Endothelial cell of umbilical vein (primary cell): ENCODE results near the gene BCAR3. TPM values are rescaled to one million over a fixed set of nuclear protein-coding genes. Genes with fewer than 3 reads are reported as not detected.

ENCODE experiments used
- BruUV-seq: library from RNA; stranded (reverse); fragments of 400-500 nt; replicated peaks from 2 replicates; lab custom pipeline; 2021; lab: Mats Ljungman, UMichigan
- CTCF ChIA-PET: fragments of 300-600, 350-600 bp; sonication (Branson Sonifier 250); formaldehyde crosslinking; loops from one replicate; lab custom pipeline; 2021; ENCODE audit warnings: antibody characterized with exemption, inconsistent platforms; lab: Charles Lee
- POLR2A ChIA-PET: fragments of 300-600, 350-600 bp; sonication (Branson Sonifier 250); formaldehyde crosslinking; loops from one replicate; lab custom pipeline; 2021; ENCODE audit warnings: antibody characterized with exemption, inconsistent platforms; lab: Charles Lee
- DNase-seq: peaks from one replicate; pipeline ENCODE4 v3.0.0-alpha.2; 2011; ENCODE audit warnings: low read depth, low spot score
- FAIRE-seq: peaks from 2 replicates; lab custom pipeline; 2011; peaks lifted over from hg19 to GRCh38; lab: Jason Lieb, UNC
- H2AFZ ChIP-seq: 2 replicates; pipeline ENCODE4 v1.6.0; 2012; ENCODE audit warnings: low read depth, low read length, control low read depth, inconsistent platforms
- H3K27ac ChIP-seq: 2 replicates; pipeline ENCODE4 v1.5.1; 2011; ENCODE audit warnings: low read depth, mild to moderate bottlenecking, control low read depth, low read length, moderate library complexity; ENCODE audit not compliant: insufficient read depth
- H3K27me3 ChIP-seq, 2 experiments: 2 replicates each; pipeline versions ENCODE4 v1.6.0 to v1.6.1; 2011; ENCODE audit warnings: low read length in 2 of 2, mixed read lengths in 1 of 2; ENCODE audit not compliant: control insufficient read depth in 2 of 2, insufficient read depth in 2 of 2
- H3K36me3 ChIP-seq, 2 experiments: 2 replicates in 1 of 2; 3 replicates in 1 of 2; pipeline ENCODE4 v1.5.1; 2011; ENCODE audit warnings: low read length in 2 of 2, mild to moderate bottlenecking in 1 of 2, moderate library complexity in 1 of 2; ENCODE audit not compliant: control insufficient read depth in 2 of 2, insufficient read depth in 2 of 2; ENCODE audit errors: extremely low read depth in 1 of 2
- H3K4me1 ChIP-seq: 3 replicates; pipeline ENCODE4 v1.5.1; 2011; ENCODE audit warnings: mild to moderate bottlenecking, low read length; ENCODE audit not compliant: control insufficient read depth, insufficient read depth; ENCODE audit errors: extremely low read depth
- H3K4me2 ChIP-seq: 2 replicates; pipeline ENCODE4 v1.6.1; 2011; ENCODE audit warnings: low read length, control low read depth, mixed read lengths; ENCODE audit not compliant: insufficient read depth
- H3K4me3 ChIP-seq, 3 experiments: fragments of 200-600 bp in 1 of 3; sonication (generic), shearing (Covaris generic) in 1 of 3; replicated peaks in 1 of 3; 2 replicates each; pipeline ENCODE4 v1.5.1; 2011 to 2016; ENCODE audit warnings: control low read depth in 3 of 3, low read length in 3 of 3, mild to moderate bottlenecking in 2 of 3, inconsistent platforms in 1 of 3, low read depth in 1 of 3, moderate library complexity in 1 of 3; ENCODE audit not compliant: insufficient read depth in 1 of 3
- H3K79me2 ChIP-seq: 2 replicates; pipeline ENCODE4 v1.6.0; 2012; ENCODE audit warnings: low read length, inconsistent platforms; ENCODE audit not compliant: control insufficient read depth, insufficient read depth
- H3K9ac ChIP-seq: replicated peaks from 2 replicates; pipeline ENCODE3; 2011; ENCODE audit warnings: low read length, control low read depth; ENCODE audit not compliant: insufficient read depth; ENCODE audit errors: extremely low read depth
- H3K9me1 ChIP-seq: replicated peaks from 3 replicates; pipeline ENCODE4 v1.6.0; 2011; ENCODE audit warnings: mild to moderate bottlenecking, low read length; ENCODE audit not compliant: control insufficient read depth, insufficient read depth; ENCODE audit errors: extremely low read depth
- H3K9me3 ChIP-seq: replicated peaks from 2 replicates; pipeline ENCODE4 v1.5.1; 2012; ENCODE audit warnings: low read length, inconsistent platforms; ENCODE audit not compliant: control insufficient read depth, insufficient read depth
- H4K20me1 ChIP-seq: replicated peaks from 2 replicates; pipeline ENCODE3; 2011; ENCODE audit warnings: mild to moderate bottlenecking, low read length; ENCODE audit not compliant: control insufficient read depth, insufficient read depth; ENCODE audit errors: extremely low read depth
- EZH2 ChIP-seq: IDR thresholded peaks from 2 replicates; pipeline ENCODE4 v1.6.1; 2012; ENCODE audit warnings: borderline replicate concordance, low read depth, mild to moderate bottlenecking, moderate library complexity, low read length, inconsistent platforms; ENCODE audit not compliant: severe bottlenecking
- FOS ChIP-seq: IDR thresholded peaks from 2 replicates; pipeline ENCODE4 v1.6.1; 2011; ENCODE audit warnings: mild to moderate bottlenecking, low read length, moderate library complexity, borderline replicate concordance; ENCODE audit not compliant: insufficient read depth
- GATA2 ChIP-seq: IDR thresholded peaks from 2 replicates; pipeline ENCODE4 v1.7.0; 2011; ENCODE audit warnings: low read depth, mild to moderate bottlenecking, moderate library complexity, mixed read lengths, low read length; ENCODE audit not compliant: insufficient read length, insufficient read depth
- JUN ChIP-seq: IDR thresholded peaks from 2 replicates; pipeline ENCODE4 v1.6.1; 2011; ENCODE audit warnings: borderline replicate concordance, low read depth; ENCODE audit not compliant: insufficient read length, insufficient read depth
- MYC ChIP-seq: IDR thresholded peaks from one replicate; pipeline ENCODE4 v1.6.1; 2011; ENCODE audit warnings: mild to moderate bottlenecking, low read depth, low read length
- POLR2A ChIP-seq: IDR thresholded peaks from 2 replicates; pipeline ENCODE4 v1.6.1; 2012; ENCODE audit warnings: low read depth, mild to moderate bottlenecking, control low read depth, low read length
- POLR2AphosphoS5 ChIP-seq: IDR thresholded peaks from 2 replicates; pipeline ENCODE4 v1.6.1; 2012; ENCODE audit warnings: low read depth, mild to moderate bottlenecking, control low read depth, low read length, moderate library complexity; ENCODE audit not compliant: insufficient read depth
- dilution Hi-C: fragments of 300-500 bp; cut with MboI; formaldehyde crosslinking; loops from one replicate; pipeline ENCODE4 v1.15.0; 2019; ENCODE audit warnings: low sequenced_read_pairs; ENCODE audit not compliant: extremely low pct_ligation_motif_present
- intact Hi-C: fragments of 100-400 bp; cut with micrococcal nuclease; formaldehyde crosslinking; loops from one replicate; pipeline ENCODE4 v1.10.0; 2022
- polyA plus RNA-seq, 4 experiments: library from polyadenylated mRNA; depleted of rRNA in 3 of 4; stranded (reverse) in 3 of 4; unstranded in 1 of 4; fragments of >200 nt; gene quantifications; 2 replicates each; pipeline versions ENCODE4 v1.2.1 to v1.2.3, GENCODE V29; 2011 to 2012; ENCODE audit warnings: missing spikeins in 1 of 4
- total RNA-seq: library from RNA; stranded (reverse); gene quantifications from 2 replicates; pipeline ENCODE4 v1.2.3, GENCODE V29; 2021
- TF ChIP-seq, protein P1 (sequence below): IDR thresholded peaks from 2 replicates; pipeline ENCODE4 v1.6.1; 2011; ENCODE audit not compliant: insufficient read depth, insufficient read length
- TF ChIP-seq, protein P2 (sequence below), 2 donors: IDR thresholded peaks; 1 replicate in 1 of 2; 2 replicates in 1 of 2; pipeline ENCODE4 v1.5.1; 2011; ENCODE audit warnings: low read length in 2 of 2, mild to moderate bottlenecking in 2 of 2, moderate library complexity in 2 of 2, control low read depth in 1 of 2, inconsistent platforms in 1 of 2, low read depth in 1 of 2; ENCODE audit not compliant: insufficient read depth in 1 of 2; ENCODE audit errors: extremely low read depth in 1 of 2

BCAR3 gene
- total and polyA plus RNA-seq, 2 donors (not counting 3 experiments of a cell fraction or from before 2014, with no cell fraction given) = 17.5 to 32.9 TPM

DNA sequence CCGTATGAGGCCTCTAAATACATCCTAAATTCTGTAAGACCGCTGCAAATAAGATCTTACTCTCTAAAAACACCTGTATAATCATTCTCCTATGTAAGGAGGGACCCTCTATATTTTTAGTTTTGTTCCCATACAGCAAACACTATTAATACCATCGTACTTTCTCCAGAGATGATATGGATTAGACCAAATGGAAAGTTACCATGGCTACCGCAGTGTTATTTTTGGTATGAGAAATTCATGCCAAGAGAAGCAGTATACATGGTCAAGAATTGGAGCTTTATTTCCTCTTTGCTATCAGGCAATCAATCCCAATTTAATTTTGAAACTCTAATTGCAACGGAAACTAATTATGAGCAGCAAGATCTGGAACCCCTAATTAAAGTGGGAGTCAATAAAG is 70.0 kb downstream of the BCAR3 start:
- no TSS peak for BruUV-seq
- no peak overlapping the region for H2AFZ ChIP-seq
- FAIRE-seq (no peak), DNase-seq (peak; percentile 38)
- H3K9me3 ChIP-seq = no peaks in the 10 kb centered on the region
- no peak overlapping the region for H3K4me2 ChIP-seq
- peaks cover 100% of the 10 kb centered on the region for H3K79me2 ChIP-seq
- H3K36me3 ChIP-seq = no peaks in the 10 kb centered on the region
- peaks cover 46% of the 10 kb centered on the region for H3K4me1 ChIP-seq
- dilution Hi-C loops = no loop called here
- H3K4me3 ChIP-seq = no peak overlapping the region
- intact Hi-C loops = no loop called here
- no peak overlapping the region for H3K9ac ChIP-seq
- H4K20me1 ChIP-seq = no peaks in the 10 kb centered on the region
- no peak overlapping the region for H3K27ac ChIP-seq
- TF ChIP-seq EZH2 (no peak), GATA2 (no peak), MYC (no peak), POLR2AphosphoS5 (no peak), JUN (no peak), FOS (no peak), POLR2A (no peak)
- TF ChIP-seq, protein P1, sequence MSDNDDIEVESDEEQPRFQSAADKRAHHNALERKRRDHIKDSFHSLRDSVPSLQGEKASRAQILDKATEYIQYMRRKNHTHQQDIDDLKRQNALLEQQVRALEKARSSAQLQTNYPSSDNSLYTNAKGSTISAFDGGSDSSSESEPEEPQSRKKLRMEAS = no peak
- TF ChIP-seq, protein P2, sequence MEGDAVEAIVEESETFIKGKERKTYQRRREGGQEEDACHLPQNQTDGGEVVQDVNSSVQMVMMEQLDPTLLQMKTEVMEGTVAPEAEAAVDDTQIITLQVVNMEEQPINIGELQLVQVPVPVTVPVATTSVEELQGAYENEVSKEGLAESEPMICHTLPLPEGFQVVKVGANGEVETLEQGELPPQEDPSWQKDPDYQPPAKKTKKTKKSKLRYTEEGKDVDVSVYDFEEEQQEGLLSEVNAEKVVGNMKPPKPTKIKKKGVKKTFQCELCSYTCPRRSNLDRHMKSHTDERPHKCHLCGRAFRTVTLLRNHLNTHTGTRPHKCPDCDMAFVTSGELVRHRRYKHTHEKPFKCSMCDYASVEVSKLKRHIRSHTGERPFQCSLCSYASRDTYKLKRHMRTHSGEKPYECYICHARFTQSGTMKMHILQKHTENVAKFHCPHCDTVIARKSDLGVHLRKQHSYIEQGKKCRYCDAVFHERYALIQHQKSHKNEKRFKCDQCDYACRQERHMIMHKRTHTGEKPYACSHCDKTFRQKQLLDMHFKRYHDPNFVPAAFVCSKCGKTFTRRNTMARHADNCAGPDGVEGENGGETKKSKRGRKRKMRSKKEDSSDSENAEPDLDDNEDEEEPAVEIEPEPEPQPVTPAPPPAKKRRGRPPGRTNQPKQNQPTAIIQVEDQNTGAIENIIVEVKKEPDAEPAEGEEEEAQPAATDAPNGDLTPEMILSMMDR (IDR thresholded peaks at IDR 0.05; ENCODE audit: extremely low read depth in 1 of 2, insufficient read depth in 1 of 2, low read depth in 1 of 2, low read length in 2 of 2) = no peak
- H3K27me3 ChIP-seq = no peaks in the 10 kb centered on the region
- no peaks in the 10 kb centered on the region for H3K9me1 ChIP-seq
- ChIA-PET POLR2A (no interaction called here), CTCF (interaction anchor here (1.3 to 1.7 kb wide), 2 partner anchors 202 to 233 kb away, joined by 3 to 5 read pairs; no protein-coding TSS in a partner anchor)
